Measurements from ENCODE around the gene AMMECR1L. TPM values are rescaled to one million over a fixed set of nuclear protein-coding genes. Genes with fewer than 3 reads are reported as not detected.
"Not testable (repeated sequence)": the region's sequence is repeated elsewhere in the genome, so short reads cannot be mapped to it uniquely, and the experiment has no call there.

The AMMECR1L gene
- total RNA-seq, result 23.1 and 24.0 TPM in 2 replicates
- long read RNA-seq, full-length matches to known transcripts, result 10 of 35 reads
- long read RNA-seq, partial matches to known transcripts, result 3 of 35 reads
- long read RNA-seq, other reads (novel, unspliced or antisense), result 22 of 35 reads

GRCh38 chr2:127885780-127886592 is at the start of gene AMMECR1L:
Gene AMMECR1L (minus strand): TSS chr2:127885956. CDS start chr2:127874234, 11,722 bp downstream.
- Mint-ChIP-seq H3K4me3 (ENCODE audit: low read depth) (peak within 1 kb of the TSS; percentile 85), H3K27ac (peak within 1 kb of the TSS; percentile 97), H3K4me1 (ENCODE audit: low read depth) (peaks cover 24% of the 10 kb centered on the region)
- not testable (repeated sequence) for H3K27me3 Mint-ChIP-seq; H3K36me3 Mint-ChIP-seq (ENCODE audit: insufficient read depth); H3K9me3 Mint-ChIP-seq (ENCODE audit: low read depth)
- peak; percentile 38 for DNase-seq (ENCODE audit: low spot score, unreplicated experiment)

- DNase-seq (ENCODE audit: low spot score, unreplicated experiment), result no peak
Measured at GRCh38 chr2:127935337-127935736, 49.6 kb upstream of the AMMECR1L start.

GRCh38 chr2:127932199-127932876 is 46.6 kb upstream of the AMMECR1L start:
- no peak for TF ChIP-seq CTCF (IDR thresholded peaks at IDR 0.05; ENCODE audit: unreplicated experiment)
- H3K9me3 Mint-ChIP-seq (ENCODE audit: low read depth), result no peaks in the 10 kb centered on the region
- DNase-seq (ENCODE audit: low spot score, unreplicated experiment), result no peak
- no peaks in the 10 kb centered on the region for H3K36me3 Mint-ChIP-seq (ENCODE audit: insufficient read depth)
- H3K4me1 Mint-ChIP-seq (ENCODE audit: low read depth), result no peaks in the 10 kb centered on the region
- H3K27ac Mint-ChIP-seq, result no peak overlapping the region
- no peak overlapping the region for H3K4me3 Mint-ChIP-seq (ENCODE audit: low read depth)
- no peaks in the 10 kb centered on the region for H3K27me3 Mint-ChIP-seq

More at GRCh38 chr2:127935337-127935736, 49.6 kb upstream of the AMMECR1L start:
- TF ChIP-seq CTCF (IDR thresholded peaks at IDR 0.05; ENCODE audit: unreplicated experiment), result no peak
- no peaks in the 10 kb centered on the region for H3K9me3 Mint-ChIP-seq (ENCODE audit: low read depth)
- no peaks in the 10 kb centered on the region for H3K36me3 Mint-ChIP-seq (ENCODE audit: insufficient read depth)
- H3K27me3 Mint-ChIP-seq, result no peaks in the 10 kb centered on the region
- H3K4me1 Mint-ChIP-seq (ENCODE audit: low read depth), result no peaks in the 10 kb centered on the region
- H3K4me3 Mint-ChIP-seq (ENCODE audit: low read depth), result no peak overlapping the region
- no peak overlapping the region for H3K27ac Mint-ChIP-seq

- Mint-ChIP-seq H3K9me3 (ENCODE audit: low read depth) (no peaks in the 10 kb centered on the region), H3K4me1 (ENCODE audit: low read depth) (no peaks in the 10 kb centered on the region)
Measured at GRCh38 chr2:127929449-127929848, 43.7 kb upstream of the AMMECR1L start.

GRCh38 chr2:127927384-127927783 is 41.6 kb upstream of the AMMECR1L start:
- Mint-ChIP-seq H3K27me3 (no peaks in the 10 kb centered on the region), H3K4me3 (ENCODE audit: low read depth) (no peak overlapping the region), H3K9me3 (ENCODE audit: low read depth) (no peaks in the 10 kb centered on the region), H3K4me1 (ENCODE audit: low read depth) (peaks cover 3% of the 10 kb centered on the region), H3K36me3 (ENCODE audit: insufficient read depth) (no peaks in the 10 kb centered on the region), H3K27ac (no peak overlapping the region)
- DNase-seq (ENCODE audit: low spot score, unreplicated experiment), result no peak
- TF ChIP-seq CTCF (IDR thresholded peaks at IDR 0.05; ENCODE audit: unreplicated experiment), result no peak

More at GRCh38 chr2:127929449-127929848, 43.7 kb upstream of the AMMECR1L start:
- no peaks in the 10 kb centered on the region for H3K36me3 Mint-ChIP-seq (ENCODE audit: insufficient read depth)
- no peak for DNase-seq (ENCODE audit: low spot score, unreplicated experiment)
- no peaks in the 10 kb centered on the region for H3K27me3 Mint-ChIP-seq
- H3K27ac Mint-ChIP-seq, result no peak overlapping the region
- TF ChIP-seq CTCF (IDR thresholded peaks at IDR 0.05; ENCODE audit: unreplicated experiment), result no peak
- H3K4me3 Mint-ChIP-seq (ENCODE audit: low read depth), result no peak overlapping the region
